Activated naive CD8-positive, alpha-beta T cell treated with anti-CD3 and anti-CD28 coated beads, Interleukin-2, amount 10 ng/mL, durations not matched to agents 7 days and 5 days (primary cell): ENCODE results near the gene ABCA9. TPM values are rescaled to one million over a fixed set of nuclear protein-coding genes. Genes with fewer than 3 reads are reported as not detected.
A peak's percentile ranks its signal among the peaks of the same experiment; 100 is the strongest.

ENCODE experiments used
- ATAC-seq: fragments of 150-1000 bp; cut with Tn5 transposase; one replicate; pipeline ENCODE4 v1.10.0; 2021; ENCODE audit warnings: low read depth, moderate library complexity
- POLR2A ChIA-PET: fragments of 350-600 bp; sonication (Branson Sonifier 250); formaldehyde crosslinking; loops from one replicate; lab custom pipeline; 2021; ENCODE audit warnings: antibody characterized with exemption; lab: Charles Lee
- DNase-seq: peaks from one replicate; pipeline ENCODE4 v3.0.0; 2021
- H3K27ac Mint-ChIP-seq: one replicate; pipeline ENCODE4 v1.8.0; 2022; ENCODE audit warnings: mild to moderate bottlenecking, mixed read lengths
- H3K27me3 Mint-ChIP-seq: one replicate; pipeline ENCODE4 v1.8.0; 2022; ENCODE audit warnings: mild to moderate bottlenecking, moderate library complexity, mixed read lengths
- H3K36me3 Mint-ChIP-seq: one replicate; pipeline ENCODE4 v1.8.0; 2021; ENCODE audit warnings: mild to moderate bottlenecking, mixed read lengths
- H3K4me1 Mint-ChIP-seq: one replicate; pipeline ENCODE4 v1.8.0; 2021; ENCODE audit warnings: mixed read lengths
- H3K4me3 Mint-ChIP-seq: one replicate; pipeline ENCODE4 v1.8.0; 2022; ENCODE audit warnings: mild to moderate bottlenecking, moderate library complexity, mixed read lengths
- H3K9me3 Mint-ChIP-seq: one replicate; pipeline ENCODE4 v1.8.0; 2021; ENCODE audit warnings: mixed read lengths
- total RNA-seq, 2 experiments: library from RNA; stranded (reverse); gene quantifications; one replicate each; pipeline ENCODE4 v1.2.3, GENCODE V29; 2021

Gene ABCA9, protein sequence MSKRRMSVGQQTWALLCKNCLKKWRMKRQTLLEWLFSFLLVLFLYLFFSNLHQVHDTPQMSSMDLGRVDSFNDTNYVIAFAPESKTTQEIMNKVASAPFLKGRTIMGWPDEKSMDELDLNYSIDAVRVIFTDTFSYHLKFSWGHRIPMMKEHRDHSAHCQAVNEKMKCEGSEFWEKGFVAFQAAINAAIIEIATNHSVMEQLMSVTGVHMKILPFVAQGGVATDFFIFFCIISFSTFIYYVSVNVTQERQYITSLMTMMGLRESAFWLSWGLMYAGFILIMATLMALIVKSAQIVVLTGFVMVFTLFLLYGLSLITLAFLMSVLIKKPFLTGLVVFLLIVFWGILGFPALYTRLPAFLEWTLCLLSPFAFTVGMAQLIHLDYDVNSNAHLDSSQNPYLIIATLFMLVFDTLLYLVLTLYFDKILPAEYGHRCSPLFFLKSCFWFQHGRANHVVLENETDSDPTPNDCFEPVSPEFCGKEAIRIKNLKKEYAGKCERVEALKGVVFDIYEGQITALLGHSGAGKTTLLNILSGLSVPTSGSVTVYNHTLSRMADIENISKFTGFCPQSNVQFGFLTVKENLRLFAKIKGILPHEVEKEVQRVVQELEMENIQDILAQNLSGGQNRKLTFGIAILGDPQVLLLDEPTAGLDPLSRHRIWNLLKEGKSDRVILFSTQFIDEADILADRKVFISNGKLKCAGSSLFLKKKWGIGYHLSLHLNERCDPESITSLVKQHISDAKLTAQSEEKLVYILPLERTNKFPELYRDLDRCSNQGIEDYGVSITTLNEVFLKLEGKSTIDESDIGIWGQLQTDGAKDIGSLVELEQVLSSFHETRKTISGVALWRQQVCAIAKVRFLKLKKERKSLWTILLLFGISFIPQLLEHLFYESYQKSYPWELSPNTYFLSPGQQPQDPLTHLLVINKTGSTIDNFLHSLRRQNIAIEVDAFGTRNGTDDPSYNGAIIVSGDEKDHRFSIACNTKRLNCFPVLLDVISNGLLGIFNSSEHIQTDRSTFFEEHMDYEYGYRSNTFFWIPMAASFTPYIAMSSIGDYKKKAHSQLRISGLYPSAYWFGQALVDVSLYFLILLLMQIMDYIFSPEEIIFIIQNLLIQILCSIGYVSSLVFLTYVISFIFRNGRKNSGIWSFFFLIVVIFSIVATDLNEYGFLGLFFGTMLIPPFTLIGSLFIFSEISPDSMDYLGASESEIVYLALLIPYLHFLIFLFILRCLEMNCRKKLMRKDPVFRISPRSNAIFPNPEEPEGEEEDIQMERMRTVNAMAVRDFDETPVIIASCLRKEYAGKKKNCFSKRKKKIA (N-terminal part only)
- total RNA-seq: under 1 TPM; 0.08 to 0.09 TPM

GRCh38 chr17:69060822-69061221 lies at the start of gene ABCA9:
TSS of gene ABCA9 (minus strand) at chr17:69060927. CDS start at chr17:69051126, 9,801 bp downstream.
- Mint-ChIP-seq H3K27ac (no peak within 1 kb of the TSS), H3K27me3 (peaks cover 4% of the 10 kb centered on the region), H3K4me1 (peaks cover 2% of the 10 kb centered on the region), H3K4me3 (no peak within 1 kb of the TSS), H3K9me3 (peaks cover 2% of the 10 kb centered on the region), H3K36me3 (no peaks in the 10 kb centered on the region)
- DNase-seq: no peak
- POLR2A ChIA-PET: no interaction called here
- ATAC-seq: no peak

DNA sequence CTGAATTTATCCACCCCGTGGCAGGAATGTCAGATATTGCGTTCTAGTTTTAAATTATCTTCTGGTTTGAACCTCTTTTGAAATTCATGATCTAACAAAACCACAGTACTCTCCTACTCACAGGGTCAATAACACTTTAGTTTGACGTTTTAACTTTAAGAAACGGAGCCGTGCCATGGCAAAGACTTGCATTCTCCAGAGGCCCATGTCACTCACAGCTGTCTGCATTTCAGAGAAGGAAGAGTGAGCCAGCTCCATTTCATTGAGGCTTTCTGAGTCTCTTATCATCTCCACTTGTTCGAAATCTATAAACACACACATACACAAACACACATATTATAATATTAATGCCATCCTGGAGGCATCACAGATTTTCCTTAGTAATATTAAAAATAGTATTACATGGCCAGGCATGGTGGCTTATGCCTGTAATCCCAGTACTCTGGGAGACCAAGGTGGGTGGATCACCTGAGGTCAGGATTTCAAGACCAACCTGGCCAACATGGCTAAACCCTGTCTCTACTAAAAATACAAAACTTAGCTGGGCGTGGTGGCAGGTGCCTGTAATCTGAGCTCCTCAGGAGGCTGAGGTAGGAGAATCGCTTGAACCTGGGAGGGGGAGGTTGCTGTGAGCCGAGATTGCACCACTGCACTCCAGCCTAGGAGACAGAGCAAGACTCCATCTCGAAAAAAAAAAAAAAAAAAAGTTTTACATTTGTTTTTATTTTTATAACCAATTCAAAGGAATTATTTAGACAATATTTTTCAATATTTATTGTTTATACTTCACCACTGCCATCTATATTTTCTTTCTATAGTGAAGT lies 45.4 kb upstream of the ABCA9 start:
- POLR2A ChIA-PET: no interaction called here
- Mint-ChIP-seq H3K4me3 (no peak overlapping the region), H3K4me1 (no peaks in the 10 kb centered on the region), H3K36me3 (no peaks in the 10 kb centered on the region), H3K27me3 (no peaks in the 10 kb centered on the region), H3K27ac (no peak overlapping the region), H3K9me3 (no peaks in the 10 kb centered on the region)
- DNase-seq: no peak
- no peak for ATAC-seq

DNA sequence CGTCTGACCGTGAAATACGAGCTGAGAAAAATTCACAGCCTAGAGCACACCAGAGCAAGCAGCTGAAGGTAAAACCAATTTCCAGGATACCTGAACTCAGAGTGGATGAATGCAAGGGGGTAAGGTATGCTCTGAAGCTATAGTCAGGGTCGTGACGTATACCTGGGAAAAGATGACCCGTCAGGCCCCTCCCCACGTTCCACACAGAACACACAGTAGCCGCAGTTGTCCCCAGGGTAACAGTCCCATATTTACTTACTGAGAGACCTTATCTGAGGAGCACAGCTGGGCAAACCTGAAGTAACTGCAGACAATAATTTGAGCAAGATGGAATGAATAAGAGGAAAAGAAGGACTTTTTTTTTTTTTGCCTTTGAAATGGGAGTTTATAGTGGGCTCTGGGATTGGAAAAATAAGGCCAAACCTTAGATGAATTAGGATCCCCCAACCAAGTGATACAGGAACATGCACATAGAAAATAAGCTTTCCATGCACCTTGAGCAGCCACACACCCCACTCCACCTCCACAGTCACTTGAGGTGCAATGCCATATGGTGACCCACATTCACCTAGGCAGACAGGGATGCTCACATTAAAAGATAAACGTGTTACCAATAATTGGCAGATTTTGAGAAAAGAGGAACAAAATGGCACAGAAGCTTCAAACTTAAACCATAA lies 43.0 kb upstream of the ABCA9 start:
- DNase-seq (no peak), ATAC-seq (no peak)
- Mint-ChIP-seq H3K27me3 (no peaks in the 10 kb centered on the region), H3K27ac (no peak overlapping the region), H3K36me3 (no peaks in the 10 kb centered on the region), H3K9me3 (no peaks in the 10 kb centered on the region), H3K4me3 (no peak overlapping the region), H3K4me1 (no peaks in the 10 kb centered on the region)
- POLR2A ChIA-PET: no interaction called here

DNA sequence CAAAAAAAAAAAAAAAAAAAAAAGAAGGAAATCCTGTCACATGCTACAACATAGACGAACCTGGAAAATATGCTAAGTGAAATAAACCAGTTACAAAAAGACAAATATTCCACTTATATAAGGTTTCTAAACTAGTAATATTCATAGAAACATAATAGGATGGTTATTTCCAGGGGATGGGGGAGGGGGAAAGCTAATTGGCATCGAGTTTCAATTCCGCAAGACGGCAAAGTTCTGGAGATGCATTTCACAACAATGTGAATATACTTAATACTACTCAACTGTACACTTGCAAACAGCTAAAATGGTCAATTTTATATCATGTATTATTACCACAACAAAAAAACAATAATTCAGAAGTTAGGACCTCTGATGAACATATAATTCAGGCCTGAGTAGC lies 37.9 kb upstream of the ABCA9 start:
- no peak for ATAC-seq
- Mint-ChIP-seq H3K27ac (no peak overlapping the region), H3K4me1 (no peaks in the 10 kb centered on the region), H3K9me3 (no peaks in the 10 kb centered on the region), H3K36me3 (no peaks in the 10 kb centered on the region), H3K27me3 (no peaks in the 10 kb centered on the region), H3K4me3 (no peak overlapping the region)
- POLR2A ChIA-PET: no interaction called here
- DNase-seq: no peak

GRCh38 chr17:69096541-69096940 lies 35.8 kb upstream of the ABCA9 start:
- Mint-ChIP-seq H3K27ac (no peak overlapping the region), H3K36me3 (peaks cover 1% of the 10 kb centered on the region), H3K4me3 (no peak overlapping the region), H3K4me1 (peaks cover 4% of the 10 kb centered on the region), H3K9me3 (no peaks in the 10 kb centered on the region), H3K27me3 (peaks cover 5% of the 10 kb centered on the region)
- POLR2A ChIA-PET: no interaction called here
- ATAC-seq: no peak
- DNase-seq: no peak

DNA sequence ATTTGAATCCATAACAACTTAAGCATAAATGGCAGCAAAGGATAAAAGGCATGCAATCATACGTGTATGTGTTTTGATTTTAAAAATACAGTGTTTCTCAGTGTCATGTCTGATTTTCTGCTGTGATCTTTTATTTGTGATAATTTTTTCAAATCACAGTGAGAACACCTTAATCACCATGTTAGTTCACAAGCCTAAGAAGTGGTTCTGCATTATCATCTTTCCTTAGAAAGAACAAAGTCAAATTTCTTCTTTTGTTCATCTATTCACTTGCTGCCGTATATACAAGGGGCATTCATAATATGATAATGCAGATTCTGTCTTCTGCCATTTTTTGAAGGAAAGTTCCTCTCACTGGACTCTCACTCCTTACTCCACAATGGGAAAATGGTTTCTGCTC lies 33.3 kb upstream of the ABCA9 start:
- H3K4me1 Mint-ChIP-seq: peaks cover 4% of the 10 kb centered on the region
- H3K9me3 Mint-ChIP-seq: no peaks in the 10 kb centered on the region
- H3K36me3 Mint-ChIP-seq: peaks cover 1% of the 10 kb centered on the region
- DNase-seq (no peak), ATAC-seq (no peak)
- H3K27me3 Mint-ChIP-seq: peaks cover 5% of the 10 kb centered on the region
- H3K4me3 Mint-ChIP-seq: no peak overlapping the region
- no peak overlapping the region for H3K27ac Mint-ChIP-seq
- POLR2A ChIA-PET: no interaction called here

- Mint-ChIP-seq H3K9me3 (no peaks in the 10 kb centered on the region), H3K36me3 (peaks cover 1% of the 10 kb centered on the region), H3K4me1 (peaks cover 4% of the 10 kb centered on the region), H3K27me3 (peaks cover 5% of the 10 kb centered on the region), H3K4me3 (peak overlapping the region; percentile 20), H3K27ac (no peak overlapping the region)
- POLR2A ChIA-PET: no interaction called here
- DNase-seq (no peak), ATAC-seq (no peak)
These were observed 32.6 kb upstream of the ABCA9 start for GRCh38 chr17:69093279-69093789.

DNA sequence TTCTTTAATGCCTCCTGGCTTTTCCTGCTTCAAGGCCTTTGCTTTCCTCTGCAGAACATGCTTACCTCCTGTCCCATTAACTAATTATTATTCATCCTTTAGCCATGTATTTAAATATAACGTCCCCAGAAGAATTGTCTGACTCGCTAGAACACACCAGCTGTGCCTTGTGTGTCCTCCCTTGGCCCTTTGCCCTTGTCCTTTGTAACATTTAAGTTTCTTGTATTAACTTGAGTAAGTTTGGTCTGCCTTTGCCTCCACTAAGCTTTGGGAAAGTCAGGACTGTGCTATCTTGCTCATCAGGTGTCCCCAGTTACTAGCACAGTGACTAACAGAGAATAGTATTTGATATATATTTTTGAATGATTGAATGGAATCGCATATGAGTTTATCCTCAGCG lies 29.6 kb upstream of the ABCA9 start:
- H3K4me3 Mint-ChIP-seq: no peak overlapping the region
- H3K27ac Mint-ChIP-seq: no peak overlapping the region
- no peak for DNase-seq
- H3K27me3 Mint-ChIP-seq: peaks cover 5% of the 10 kb centered on the region
- H3K4me1 Mint-ChIP-seq: peaks cover 4% of the 10 kb centered on the region
- ATAC-seq: no peak
- POLR2A ChIA-PET: no interaction called here
- peaks cover 1% of the 10 kb centered on the region for H3K36me3 Mint-ChIP-seq
- peaks cover 1% of the 10 kb centered on the region for H3K9me3 Mint-ChIP-seq

DNA sequence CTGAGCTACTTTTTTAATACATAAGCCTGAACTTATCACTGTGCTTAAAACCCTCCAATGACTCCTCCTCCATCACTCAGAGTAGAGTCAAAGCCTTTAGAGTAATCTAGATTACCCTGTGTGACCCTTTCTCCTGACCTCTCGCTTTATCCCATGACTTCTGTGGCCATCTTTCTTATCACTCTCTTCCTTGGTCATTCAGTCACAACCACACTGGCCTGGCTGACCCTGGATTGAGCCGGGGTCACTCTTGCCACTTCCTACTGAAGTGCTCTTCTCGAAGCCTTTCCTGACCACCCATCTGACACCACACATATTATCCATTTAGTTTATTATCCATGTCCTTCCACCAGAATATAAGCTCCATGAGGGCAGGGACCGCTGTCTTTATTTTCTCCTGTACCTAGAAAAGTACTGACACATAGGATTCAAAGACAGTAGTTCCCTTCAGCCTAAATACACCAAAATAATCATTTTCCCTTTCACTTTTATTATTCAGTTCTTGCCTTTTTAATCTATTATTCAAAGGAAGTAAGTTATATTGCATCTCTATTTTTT lies 28.0 kb upstream of the ABCA9 start:
- Mint-ChIP-seq H3K36me3 (peaks cover 1% of the 10 kb centered on the region), H3K27me3 (peaks cover 5% of the 10 kb centered on the region), H3K4me1 (peaks cover 4% of the 10 kb centered on the region), H3K27ac (no peak overlapping the region), H3K9me3 (peaks cover 2% of the 10 kb centered on the region), H3K4me3 (no peak overlapping the region)
- no peak for ATAC-seq
- POLR2A ChIA-PET: no interaction called here
- no peak for DNase-seq

DNA sequence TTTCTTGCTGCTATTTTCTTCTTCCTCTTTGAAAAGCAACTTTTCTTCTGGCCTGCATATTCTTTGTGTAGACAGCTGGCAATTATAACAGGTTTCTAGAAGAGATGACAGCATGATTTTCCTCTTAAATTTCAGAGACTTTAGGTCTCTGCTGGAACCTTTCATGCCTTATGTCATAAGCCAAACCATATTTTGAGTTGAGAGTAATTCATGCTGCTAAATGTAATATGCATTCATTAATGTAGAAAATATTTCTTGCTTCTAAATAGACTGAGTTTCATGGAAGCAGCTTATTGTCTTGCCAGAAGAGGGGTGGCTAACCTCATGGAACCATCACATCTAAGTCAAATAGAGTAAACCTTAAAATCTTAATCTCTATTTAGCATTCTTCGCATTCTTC lies 25.9 kb upstream of the ABCA9 start:
- no peaks in the 10 kb centered on the region for H3K4me1 Mint-ChIP-seq
- H3K36me3 Mint-ChIP-seq: no peaks in the 10 kb centered on the region
- no peak overlapping the region for H3K27ac Mint-ChIP-seq
- DNase-seq: no peak
- POLR2A ChIA-PET: no interaction called here
- H3K27me3 Mint-ChIP-seq: no peaks in the 10 kb centered on the region
- H3K4me3 Mint-ChIP-seq: no peak overlapping the region
- peaks cover 7% of the 10 kb centered on the region for H3K9me3 Mint-ChIP-seq
- ATAC-seq: no peak

DNA sequence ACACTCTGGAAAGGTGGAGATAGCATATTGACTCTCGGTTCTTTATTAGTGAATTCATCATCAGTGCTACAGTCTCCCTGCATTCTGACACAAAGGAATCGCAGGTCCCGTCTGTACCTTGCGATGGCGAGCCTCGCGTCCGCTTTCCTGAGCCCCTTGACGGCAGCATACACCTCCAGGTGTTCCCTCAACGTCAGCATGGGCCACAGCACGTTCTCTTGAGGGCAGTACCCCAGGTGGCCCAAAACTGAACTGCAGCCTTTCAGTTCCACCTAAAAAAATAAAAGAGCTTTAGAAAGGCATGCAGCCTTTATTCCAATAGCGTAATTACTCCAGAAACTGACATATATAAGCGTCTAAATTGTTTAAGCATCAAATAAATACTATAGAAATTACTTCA lies 24.2 kb upstream of the ABCA9 start:
- POLR2A ChIA-PET: no interaction called here
- H3K27ac Mint-ChIP-seq: no peak overlapping the region
- H3K27me3 Mint-ChIP-seq: no peaks in the 10 kb centered on the region
- DNase-seq: no peak
- ATAC-seq: no peak
- no peaks in the 10 kb centered on the region for H3K4me1 Mint-ChIP-seq
- peaks cover 7% of the 10 kb centered on the region for H3K9me3 Mint-ChIP-seq
- H3K4me3 Mint-ChIP-seq: no peak overlapping the region
- H3K36me3 Mint-ChIP-seq: no peaks in the 10 kb centered on the region

GRCh38 chr17:69082696-69083095 lies 22.0 kb upstream of the ABCA9 start:
- Mint-ChIP-seq H3K9me3 (peaks cover 7% of the 10 kb centered on the region), H3K4me3 (no peak overlapping the region), H3K4me1 (no peaks in the 10 kb centered on the region), H3K27me3 (no peaks in the 10 kb centered on the region), H3K36me3 (no peaks in the 10 kb centered on the region), H3K27ac (no peak overlapping the region)
- DNase-seq (no peak), ATAC-seq (no peak)
- POLR2A ChIA-PET: no interaction called here
